ENCODE data around the gene DOCK2.
A peak's percentile ranks its signal among the peaks of the same experiment; 100 is the strongest.

The DOCK2 gene

DNA sequence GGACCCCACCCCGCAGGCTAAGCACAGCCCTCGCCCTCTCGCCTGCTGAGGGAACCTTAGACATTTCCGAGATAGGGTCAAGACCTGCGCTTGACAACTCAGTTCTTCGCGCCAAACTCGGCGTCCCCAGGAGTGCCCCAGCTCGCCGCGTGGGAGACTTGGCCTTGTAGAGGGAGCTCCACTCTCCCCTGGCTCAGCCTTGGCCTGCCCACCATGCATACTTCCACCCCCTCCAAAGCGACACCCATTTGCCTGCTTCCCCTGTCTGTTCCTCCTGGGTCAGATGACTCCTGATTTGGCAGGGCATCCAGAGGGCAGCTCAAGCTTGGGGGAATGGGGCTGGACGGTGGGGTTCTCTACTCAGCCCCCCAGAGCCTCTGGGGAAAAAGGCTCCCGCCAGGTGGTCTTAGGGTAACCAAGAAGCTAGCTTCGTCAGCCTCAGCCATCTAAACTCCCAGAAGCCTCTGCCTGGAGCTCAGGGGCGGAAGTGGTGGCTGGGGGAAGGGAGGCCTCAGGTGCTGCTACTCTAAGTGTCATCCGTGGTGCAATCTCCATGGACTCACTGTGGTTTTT is 560 bp downstream of the DOCK2 start:
- TF ChIP-seq, protein P1, sequence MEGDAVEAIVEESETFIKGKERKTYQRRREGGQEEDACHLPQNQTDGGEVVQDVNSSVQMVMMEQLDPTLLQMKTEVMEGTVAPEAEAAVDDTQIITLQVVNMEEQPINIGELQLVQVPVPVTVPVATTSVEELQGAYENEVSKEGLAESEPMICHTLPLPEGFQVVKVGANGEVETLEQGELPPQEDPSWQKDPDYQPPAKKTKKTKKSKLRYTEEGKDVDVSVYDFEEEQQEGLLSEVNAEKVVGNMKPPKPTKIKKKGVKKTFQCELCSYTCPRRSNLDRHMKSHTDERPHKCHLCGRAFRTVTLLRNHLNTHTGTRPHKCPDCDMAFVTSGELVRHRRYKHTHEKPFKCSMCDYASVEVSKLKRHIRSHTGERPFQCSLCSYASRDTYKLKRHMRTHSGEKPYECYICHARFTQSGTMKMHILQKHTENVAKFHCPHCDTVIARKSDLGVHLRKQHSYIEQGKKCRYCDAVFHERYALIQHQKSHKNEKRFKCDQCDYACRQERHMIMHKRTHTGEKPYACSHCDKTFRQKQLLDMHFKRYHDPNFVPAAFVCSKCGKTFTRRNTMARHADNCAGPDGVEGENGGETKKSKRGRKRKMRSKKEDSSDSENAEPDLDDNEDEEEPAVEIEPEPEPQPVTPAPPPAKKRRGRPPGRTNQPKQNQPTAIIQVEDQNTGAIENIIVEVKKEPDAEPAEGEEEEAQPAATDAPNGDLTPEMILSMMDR (IDR thresholded peaks at IDR 0.05; ENCODE audit: extremely low read depth, missing control alignments) = no peak

DNA sequence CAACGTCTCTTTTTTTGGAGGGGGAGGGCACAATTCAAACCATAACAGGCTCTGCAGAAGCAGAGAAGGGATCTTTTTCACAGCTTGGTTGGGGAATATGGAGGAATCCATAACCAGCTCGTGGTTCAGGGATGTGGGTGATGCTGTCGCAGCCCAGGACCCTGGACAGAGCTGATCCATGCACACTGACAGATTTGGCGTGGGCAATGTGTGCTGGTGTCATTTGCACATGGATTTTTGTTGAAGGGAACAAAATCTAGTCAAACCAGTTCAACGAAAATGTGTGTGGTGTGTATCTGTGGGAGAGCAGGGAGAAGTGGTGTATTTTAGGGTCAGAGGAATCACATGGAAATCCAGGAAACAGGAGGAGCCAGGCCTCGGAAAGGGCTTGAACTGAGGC is 4.2 kb downstream of the DOCK2 start:
- TF ChIP-seq, protein P1 (IDR thresholded peaks at IDR 0.05; ENCODE audit: extremely low read depth, missing control alignments) = no peak

More for the DNA sequence above, 560 bp downstream of the DOCK2 start:
- peak; percentile 78 for DNase-seq (ENCODE audit: low spot score)

DNA sequence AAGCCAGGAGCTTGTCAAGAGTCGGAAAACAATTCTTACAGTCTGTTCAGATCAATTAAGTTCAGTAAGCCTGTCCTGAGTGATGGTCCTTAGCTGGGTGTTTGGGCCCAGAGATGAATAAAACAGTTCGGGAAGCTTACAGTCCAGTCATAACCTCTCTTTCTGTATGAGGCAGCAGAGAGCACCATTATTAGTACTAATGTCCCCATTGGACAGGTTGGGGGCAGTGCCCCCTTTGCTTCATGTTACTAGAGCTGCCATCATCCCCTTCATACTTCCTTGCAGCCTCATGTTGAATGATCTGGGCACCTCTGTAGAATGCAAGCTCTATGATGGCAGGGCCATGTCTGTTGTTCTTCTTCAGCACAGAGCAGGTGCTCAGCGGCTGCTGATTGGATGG is 9.8 kb downstream of the DOCK2 start:
- no peak for DNase-seq (ENCODE audit: low spot score)
- TF ChIP-seq, protein P1 (IDR thresholded peaks at IDR 0.05; ENCODE audit: extremely low read depth, missing control alignments) = no peak

More for the DNA sequence above, 4.2 kb downstream of the DOCK2 start:
- no peak for DNase-seq (ENCODE audit: low spot score)

DNA sequence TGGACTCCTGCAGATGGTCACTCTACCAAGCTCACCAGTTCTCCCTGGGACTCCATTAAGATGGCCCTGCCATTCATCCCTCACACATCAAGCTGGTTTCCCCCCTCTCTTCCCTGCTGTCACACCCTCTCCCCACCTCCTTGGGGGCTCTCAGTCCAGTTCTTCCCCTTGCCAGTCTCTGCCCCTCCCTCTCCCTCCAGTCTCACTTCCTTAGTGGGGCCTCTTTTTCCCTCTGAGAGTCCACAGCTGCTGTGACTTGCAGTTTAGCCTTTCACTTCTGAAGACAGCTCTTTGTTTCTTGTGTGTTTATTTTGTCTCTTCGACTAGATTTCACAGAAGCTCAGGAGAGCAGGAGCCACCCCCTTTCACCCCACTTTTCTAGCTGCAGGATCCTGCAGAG is 10.5 kb downstream of the DOCK2 start:
- peak; percentile 49 for DNase-seq (ENCODE audit: low spot score)
- TF ChIP-seq, protein P1 (IDR thresholded peaks at IDR 0.05; ENCODE audit: extremely low read depth, missing control alignments) = no peak

DNA sequence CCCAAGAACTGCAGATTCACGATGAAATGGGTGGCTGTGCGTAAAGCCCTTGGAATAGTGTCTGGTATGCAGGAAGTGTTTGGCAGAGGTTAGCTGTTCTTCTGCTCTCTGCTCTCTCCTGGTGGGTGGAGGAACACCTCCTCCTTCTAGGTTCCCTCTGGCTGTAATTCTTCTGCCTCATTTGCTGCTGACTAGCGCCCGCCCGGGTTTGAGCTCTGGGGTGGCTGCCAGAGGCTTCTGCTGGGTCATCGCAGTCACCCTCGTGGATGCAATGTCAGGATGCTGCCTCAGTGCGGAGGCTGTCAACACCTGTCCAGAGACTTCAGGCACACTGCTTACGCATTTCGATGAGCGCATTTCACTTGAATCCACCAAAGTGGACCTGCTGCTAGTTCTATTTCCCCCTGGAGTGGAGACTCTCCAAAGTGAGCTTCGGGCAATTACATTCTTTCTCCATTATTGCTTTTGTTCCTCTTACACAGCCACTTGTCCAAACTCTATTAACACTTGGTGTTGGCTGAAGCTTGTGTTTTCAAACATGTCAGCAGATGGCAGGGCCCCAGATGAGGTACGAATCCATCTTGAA is 11.7 kb downstream of the DOCK2 start:
- no peak for DNase-seq (ENCODE audit: low spot score)
- TF ChIP-seq, protein P1 (IDR thresholded peaks at IDR 0.05; ENCODE audit: extremely low read depth, missing control alignments) = no peak

DNA sequence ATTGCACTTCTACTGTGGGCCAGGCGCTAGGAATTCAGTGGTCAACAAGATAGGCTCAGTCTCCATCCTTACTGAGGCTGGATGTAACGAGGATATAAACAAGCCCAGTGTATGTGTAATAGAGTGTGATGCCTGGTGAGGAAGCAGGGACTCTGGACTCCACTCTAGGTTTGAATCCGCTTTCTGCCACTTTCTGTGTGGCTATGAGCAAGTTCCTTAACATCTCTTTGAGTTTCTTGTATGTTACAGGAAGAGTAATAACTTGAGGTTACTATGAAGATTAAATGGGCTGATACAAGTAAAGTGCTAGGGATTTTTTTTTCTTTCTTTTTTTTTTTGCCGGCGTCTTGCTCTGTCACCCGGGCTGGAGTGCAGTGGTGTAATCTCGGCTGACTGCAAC is 12.4 kb downstream of the DOCK2 start:
- no peak for DNase-seq (ENCODE audit: low spot score)

DNA sequence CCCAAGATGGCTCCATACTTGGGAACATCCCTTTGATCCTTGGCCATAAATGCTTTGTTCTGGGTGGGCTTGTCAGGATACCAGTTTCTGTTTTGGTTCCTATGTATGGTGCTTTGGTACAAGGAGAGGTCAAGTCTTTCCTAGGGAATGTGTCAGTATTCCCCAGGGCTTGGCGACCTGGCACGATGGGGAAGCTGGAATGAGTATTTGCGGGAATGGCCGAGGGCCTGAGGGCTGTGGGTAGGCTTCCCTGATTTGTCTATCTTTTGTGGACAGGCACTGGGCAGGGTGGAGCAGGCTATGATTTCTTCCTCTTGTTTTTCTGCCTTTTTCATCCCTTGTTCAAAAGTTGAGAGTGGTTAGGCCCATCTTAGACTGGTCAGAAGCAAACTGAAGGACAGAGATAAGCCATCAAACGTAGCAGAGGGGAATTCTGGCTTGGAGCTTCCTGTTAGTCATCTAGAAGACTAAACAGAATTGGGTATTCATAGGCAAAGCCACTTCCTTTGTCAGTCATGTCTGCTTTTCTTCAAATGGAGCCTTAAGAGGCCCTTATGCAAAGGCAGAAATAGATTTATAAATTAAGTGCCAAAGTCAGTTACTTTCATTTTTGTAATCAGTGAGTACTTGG is 13.7 kb downstream of the DOCK2 start:
- DNase-seq (ENCODE audit: low spot score) = peak; percentile 51

More for the DNA sequence above, 12.4 kb downstream of the DOCK2 start:
- TF ChIP-seq, protein P1 (IDR thresholded peaks at IDR 0.05; ENCODE audit: extremely low read depth, missing control alignments) = no peak

More for the DNA sequence above, 13.7 kb downstream of the DOCK2 start:
- TF ChIP-seq, protein P1 (IDR thresholded peaks at IDR 0.05; ENCODE audit: extremely low read depth, missing control alignments) = no peak
